Measurements from ENCODE around the gene ZNF292. TPM values are rescaled to one million over a fixed set of nuclear protein-coding genes. Genes with fewer than 3 reads are reported as not detected.
"Not testable (repeated sequence)": the region's sequence is repeated elsewhere in the genome, so short reads cannot be mapped to it uniquely, and the experiment has no call there.

Gene ZNF292
- total RNA-seq, 1 experiment from 2014 or later: 17.0 TPM

- no peaks in the 10 kb centered on the region for H3K9me3 ChIP-seq (replicated peaks)
- no peak overlapping the region for H3K27ac ChIP-seq
- H3K36me3 ChIP-seq: peaks cover under 1% of the 10 kb centered on the region; the same call in 1 of the 2 replicates
- peaks cover 3% of the 10 kb centered on the region; the same call in 1 of the 2 replicates for H3K27me3 ChIP-seq (replicated peaks)
- no peak overlapping the region for H3K4me3 ChIP-seq
- DNase-seq (ENCODE audit: low read depth in 1 of 2, low spot score in 2 of 2): no peak
- H3K4me1 ChIP-seq (replicated peaks): no peaks in the 10 kb centered on the region
Measured at GRCh38 chr6:87150406-87150805, 5.0 kb upstream of the ZNF292 start.

GRCh38 chr6:87151471-87151780, 3.9 kb upstream of the ZNF292 start:
- Histone ChIP-seq H3K9me3 (replicated peaks) (no peaks in the 10 kb centered on the region; the same call in 1 of the 2 replicates), H3K27me3 (replicated peaks) (peaks cover 1% of the 10 kb centered on the region; the same call in 1 of the 2 replicates), H3K27ac (no peak overlapping the region), H3K4me1 (replicated peaks) (no peaks in the 10 kb centered on the region), H3K36me3 (peaks cover 10% of the 10 kb centered on the region), H3K4me3 (peak overlapping the region; percentile 12; the same call in 1 of the 2 replicates)
- no peak for DNase-seq (ENCODE audit: low read depth in 1 of 2, low spot score in 2 of 2)

GRCh38 chr6:87151781-87152525, 3.4 kb upstream of the ZNF292 start:
- H3K27me3 ChIP-seq (replicated peaks): no peaks in the 10 kb centered on the region
- H3K36me3 ChIP-seq: peaks cover 10% of the 10 kb centered on the region
- H3K9me3 ChIP-seq (replicated peaks): no peaks in the 10 kb centered on the region; the same call in 1 of the 2 replicates
- no peak for DNase-seq (ENCODE audit: low read depth in 1 of 2, low spot score in 2 of 2)
- no peaks in the 10 kb centered on the region for H3K4me1 ChIP-seq (replicated peaks)
- peak overlapping the region; percentile 12; the same call in 1 of the 2 replicates for H3K4me3 ChIP-seq
- no peak overlapping the region for H3K27ac ChIP-seq

- no peaks in the 10 kb centered on the region for H3K4me1 ChIP-seq (replicated peaks)
- no peaks in the 10 kb centered on the region; the same call in 1 of the 2 replicates for H3K9me3 ChIP-seq (replicated peaks)
- no peaks in the 10 kb centered on the region for H3K27me3 ChIP-seq (replicated peaks)
- H3K4me3 ChIP-seq: no peak overlapping the region
- peaks cover 10% of the 10 kb centered on the region for H3K36me3 ChIP-seq
- H3K27ac ChIP-seq: no peak overlapping the region
- DNase-seq (ENCODE audit: low read depth in 1 of 2, low spot score in 2 of 2): no peak
Measured at GRCh38 chr6:87152526-87152955, 2.8 kb upstream of the ZNF292 start.

GRCh38 chr6:87154641-87154992, 748 bp upstream of the ZNF292 start:
- Histone ChIP-seq H3K9me3 (replicated peaks) (no peaks in the 10 kb centered on the region; the same call in 1 of the 2 replicates), H3K27ac (peak overlapping the region; percentile 77), H3K27me3 (replicated peaks) (no peaks in the 10 kb centered on the region), H3K4me1 (replicated peaks) (no peaks in the 10 kb centered on the region), H3K4me3 (peak overlapping the region; percentile 87), H3K36me3 (peaks cover 10% of the 10 kb centered on the region)
- no peak for DNase-seq (ENCODE audit: low read depth in 1 of 2, low spot score in 2 of 2)

- H3K36me3 ChIP-seq: peaks cover 10% of the 10 kb centered on the region
- H3K9me3 ChIP-seq (replicated peaks): no peaks in the 10 kb centered on the region; the same call in 1 of the 2 replicates
- DNase-seq (ENCODE audit: low read depth in 1 of 2, low spot score in 2 of 2): peak; percentile 49 to 70
- H3K4me1 ChIP-seq (replicated peaks): no peaks in the 10 kb centered on the region
- peak overlapping the region; percentile 87 for H3K4me3 ChIP-seq
- H3K27ac ChIP-seq: peak overlapping the region; percentile 77
- H3K27me3 ChIP-seq (replicated peaks): no peaks in the 10 kb centered on the region
Measured at GRCh38 chr6:87155842-87156815, 764 bp downstream of the ZNF292 start.

- not testable (repeated sequence) for H3K27ac ChIP-seq, H3K4me3 ChIP-seq
Measured at GRCh38 chr6:87157596-87157995, 2.2 kb downstream of the ZNF292 start.

GRCh38 chr6:87161299-87161698, 5.9 kb downstream of the ZNF292 start:
- no peaks in the 10 kb centered on the region for H3K27me3 ChIP-seq (replicated peaks)
- no peaks in the 10 kb centered on the region for H3K4me1 ChIP-seq (replicated peaks)
- no peak overlapping the region for H3K4me3 ChIP-seq
- H3K36me3 ChIP-seq: peaks cover 1% of the 10 kb centered on the region; the same call in 1 of the 2 replicates
- no peak overlapping the region for H3K27ac ChIP-seq
- no peaks in the 10 kb centered on the region for H3K9me3 ChIP-seq (replicated peaks)
- DNase-seq (ENCODE audit: low read depth in 1 of 2, low spot score in 2 of 2): no peak

More at GRCh38 chr6:87157596-87157995, 2.2 kb downstream of the ZNF292 start:
- not testable (repeated sequence) for H3K27me3 ChIP-seq (replicated peaks); DNase-seq (ENCODE audit: low read depth in 1 of 2, low spot score in 2 of 2); H3K9me3 ChIP-seq (replicated peaks); H3K4me1 ChIP-seq (replicated peaks)
- peaks cover 10% of the 10 kb centered on the region for H3K36me3 ChIP-seq

GRCh38 chr6:87164004-87164403, 8.6 kb downstream of the ZNF292 start:
- no peaks in the 10 kb centered on the region for H3K9me3 ChIP-seq (replicated peaks)
- no peak for DNase-seq (ENCODE audit: low read depth in 1 of 2, low spot score in 2 of 2)
- no peak overlapping the region for H3K27ac ChIP-seq
- no peaks in the 10 kb centered on the region for H3K4me1 ChIP-seq (replicated peaks)
- no peak overlapping the region for H3K4me3 ChIP-seq
- no peaks in the 10 kb centered on the region for H3K27me3 ChIP-seq (replicated peaks)
- no peaks in the 10 kb centered on the region for H3K36me3 ChIP-seq

GRCh38 chr6:87164506-87164905, 9.1 kb downstream of the ZNF292 start:
- Histone ChIP-seq H3K27ac (no peak overlapping the region), H3K9me3 (replicated peaks) (no peaks in the 10 kb centered on the region), H3K4me3 (no peak overlapping the region), H3K4me1 (replicated peaks) (no peaks in the 10 kb centered on the region), H3K27me3 (replicated peaks) (no peaks in the 10 kb centered on the region), H3K36me3 (no peaks in the 10 kb centered on the region)
- DNase-seq (ENCODE audit: low read depth in 1 of 2, low spot score in 2 of 2): no peak

GRCh38 chr6:87165185-87165584, 9.8 kb downstream of the ZNF292 start:
- Histone ChIP-seq H3K9me3 (replicated peaks) (no peaks in the 10 kb centered on the region), H3K27me3 (replicated peaks) (no peaks in the 10 kb centered on the region), H3K27ac (no peak overlapping the region), H3K4me3 (no peak overlapping the region), H3K36me3 (no peaks in the 10 kb centered on the region), H3K4me1 (replicated peaks) (no peaks in the 10 kb centered on the region)
- DNase-seq (ENCODE audit: low read depth in 1 of 2, low spot score in 2 of 2): no peak

GRCh38 chr6:87171938-87172633, 16.7 kb downstream of the ZNF292 start:
- no peak overlapping the region for H3K27ac ChIP-seq
- DNase-seq (ENCODE audit: low read depth in 1 of 2, low spot score in 2 of 2): no peak
- H3K4me3 ChIP-seq: no peak overlapping the region
- H3K27me3 ChIP-seq (replicated peaks): no peaks in the 10 kb centered on the region
- H3K4me1 ChIP-seq (replicated peaks): no peaks in the 10 kb centered on the region
- H3K36me3 ChIP-seq: peaks cover 8% of the 10 kb centered on the region
- H3K9me3 ChIP-seq (replicated peaks): no peaks in the 10 kb centered on the region

GRCh38 chr6:87174078-87174579, 18.8 kb downstream of the ZNF292 start:
- no peaks in the 10 kb centered on the region for H3K4me1 ChIP-seq (replicated peaks)
- H3K36me3 ChIP-seq: peaks cover 8% of the 10 kb centered on the region
- no peak for DNase-seq (ENCODE audit: low read depth in 1 of 2, low spot score in 2 of 2)
- H3K27ac ChIP-seq: no peak overlapping the region
- H3K4me3 ChIP-seq: no peak overlapping the region
- H3K27me3 ChIP-seq (replicated peaks): no peaks in the 10 kb centered on the region
- H3K9me3 ChIP-seq (replicated peaks): no peaks in the 10 kb centered on the region

Data from SJSA1 (cell line).